ENCODE measurements around the gene RFX1.

DNA sequence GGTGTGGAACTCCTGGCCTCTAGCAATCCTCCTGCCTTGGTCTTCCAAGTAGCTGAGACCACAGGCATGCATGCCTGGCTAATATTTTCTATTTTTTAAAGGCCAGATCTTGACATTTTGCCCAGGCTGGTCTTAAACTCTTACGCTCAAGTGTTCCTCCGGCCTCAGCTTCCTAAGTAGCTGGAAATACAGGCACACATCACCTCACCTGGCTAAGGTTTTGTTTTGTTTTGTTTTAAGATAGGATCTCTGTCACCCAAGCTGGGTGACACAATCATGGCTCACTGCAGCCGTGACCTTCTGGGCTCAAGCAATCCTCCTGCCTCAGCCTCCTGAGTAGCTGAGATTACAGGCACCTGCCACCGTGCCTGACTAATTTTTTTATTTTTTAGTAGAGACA, 16.3 kb upstream of the RFX1 start:
- TF ChIP-seq POU2F2 (IDR thresholded peaks at IDR 0.05; ENCODE audit: low read depth, low read length): no peak
- TF ChIP-seq POLR2A (IDR thresholded peaks at IDR 0.05; ENCODE audit: low read depth, low read length): no peak
